ENCODE measurements around the gene GPD1L. TPM values are rescaled to one million over a fixed set of nuclear protein-coding genes. Genes with fewer than 3 reads are reported as not detected.
A peak's percentile ranks its signal among the peaks of the same experiment; 100 is the strongest.

The GPD1L gene
- total RNA-seq, 1 donor from 2014 or later: 54.3 TPM

GRCh38 chr3:32082721-32083120, 23.7 kb upstream of the GPD1L start:
- peaks cover 7 to 12% (median 10%) of the 10 kb centered on the region in 3 donors for H3K4me1 ChIP-seq (ENCODE audit: control insufficient read depth in 3 of 3, insufficient read depth in 3 of 3, low read length in 3 of 3)
- H3K9me3 ChIP-seq (ENCODE audit: control insufficient read depth in 3 of 3, low read length in 3 of 3): no peaks in the 10 kb centered on the region
- no peaks in the 10 kb centered on the region for H3K36me3 ChIP-seq (ENCODE audit: control insufficient read depth in 3 of 3, insufficient read depth in 3 of 3, low read length in 3 of 3)
- H3K27ac ChIP-seq (ENCODE audit: low read depth, low read length): no peak overlapping the region
- H3K27me3 ChIP-seq (ENCODE audit: control insufficient read depth in 3 of 3, insufficient read depth in 3 of 3, low read length in 3 of 3): no peaks in the 10 kb centered on the region
- no peak overlapping the region for H3K4me3 ChIP-seq (ENCODE audit: low read length in 3 of 3)
- H3K9ac ChIP-seq (ENCODE audit: low read depth in 1 of 3, low read length in 3 of 3): peak overlapping the region in 2 of 3 donors; percentile 42 to 44

- Histone ChIP-seq H3K4me1 (ENCODE audit: control insufficient read depth in 3 of 3, insufficient read depth in 3 of 3, low read length in 3 of 3) (peaks cover 7 to 12% (median 10%) of the 10 kb centered on the region in 3 donors), H3K9me3 (ENCODE audit: control insufficient read depth in 3 of 3, low read length in 3 of 3) (no peaks in the 10 kb centered on the region), H3K9ac (ENCODE audit: low read depth in 1 of 3, low read length in 3 of 3) (no peak overlapping the region), H3K4me3 (ENCODE audit: low read length in 3 of 3) (no peak overlapping the region), H3K27me3 (ENCODE audit: control insufficient read depth in 3 of 3, insufficient read depth in 3 of 3, low read length in 3 of 3) (no peaks in the 10 kb centered on the region), H3K36me3 (ENCODE audit: control insufficient read depth in 3 of 3, insufficient read depth in 3 of 3, low read length in 3 of 3) (no peaks in the 10 kb centered on the region), H3K27ac (ENCODE audit: low read depth, low read length) (no peak overlapping the region)
Measured at GRCh38 chr3:32083702-32084270, 22.6 kb upstream of the GPD1L start.

GRCh38 chr3:32084870-32085269, 21.6 kb upstream of the GPD1L start:
- H3K27me3 ChIP-seq (ENCODE audit: control insufficient read depth in 3 of 3, insufficient read depth in 3 of 3, low read length in 3 of 3): no peaks in the 10 kb centered on the region
- H3K9me3 ChIP-seq (ENCODE audit: control insufficient read depth in 3 of 3, low read length in 3 of 3): no peaks in the 10 kb centered on the region
- H3K36me3 ChIP-seq (ENCODE audit: control insufficient read depth in 3 of 3, insufficient read depth in 3 of 3, low read length in 3 of 3): no peaks in the 10 kb centered on the region
- no peak overlapping the region for H3K4me3 ChIP-seq (ENCODE audit: low read length in 3 of 3)
- peaks cover 7 to 12% (median 10%) of the 10 kb centered on the region in 3 donors for H3K4me1 ChIP-seq (ENCODE audit: control insufficient read depth in 3 of 3, insufficient read depth in 3 of 3, low read length in 3 of 3)
- no peak overlapping the region for H3K9ac ChIP-seq (ENCODE audit: low read depth in 1 of 3, low read length in 3 of 3)
- no peak overlapping the region for H3K27ac ChIP-seq (ENCODE audit: low read depth, low read length)

GRCh38 chr3:32086464-32086863, 20.0 kb upstream of the GPD1L start:
- Histone ChIP-seq H3K36me3 (ENCODE audit: control insufficient read depth in 3 of 3, insufficient read depth in 3 of 3, low read length in 3 of 3) (no peaks in the 10 kb centered on the region), H3K27me3 (ENCODE audit: control insufficient read depth in 3 of 3, insufficient read depth in 3 of 3, low read length in 3 of 3) (no peaks in the 10 kb centered on the region), H3K9ac (ENCODE audit: low read depth in 1 of 3, low read length in 3 of 3) (no peak overlapping the region), H3K4me3 (ENCODE audit: low read length in 3 of 3) (no peak overlapping the region), H3K4me1 (ENCODE audit: control insufficient read depth in 3 of 3, insufficient read depth in 3 of 3, low read length in 3 of 3) (peaks cover 7 to 12% (median 10%) of the 10 kb centered on the region in 3 donors), H3K27ac (ENCODE audit: low read depth, low read length) (no peak overlapping the region), H3K9me3 (ENCODE audit: control insufficient read depth in 3 of 3, low read length in 3 of 3) (no peaks in the 10 kb centered on the region)

- Histone ChIP-seq H3K9ac (ENCODE audit: low read depth in 1 of 3, low read length in 3 of 3) (no peak overlapping the region), H3K9me3 (ENCODE audit: control insufficient read depth in 3 of 3, low read length in 3 of 3) (no peaks in the 10 kb centered on the region), H3K36me3 (ENCODE audit: control insufficient read depth in 3 of 3, insufficient read depth in 3 of 3, low read length in 3 of 3) (no peaks in the 10 kb centered on the region), H3K27ac (ENCODE audit: low read depth, low read length) (no peak overlapping the region), H3K4me3 (ENCODE audit: low read length in 3 of 3) (no peak overlapping the region), H3K4me1 (ENCODE audit: control insufficient read depth in 3 of 3, insufficient read depth in 3 of 3, low read length in 3 of 3) (no peaks in the 10 kb centered on the region), H3K27me3 (ENCODE audit: control insufficient read depth in 3 of 3, insufficient read depth in 3 of 3, low read length in 3 of 3) (peaks cover 0 to 4% (median 0%) of the 10 kb centered on the region in 3 donors)
Measured at GRCh38 chr3:32089476-32089875, 16.9 kb upstream of the GPD1L start.

GRCh38 chr3:32093204-32093603, 13.2 kb upstream of the GPD1L start:
- Histone ChIP-seq H3K27me3 (ENCODE audit: control insufficient read depth in 3 of 3, insufficient read depth in 3 of 3, low read length in 3 of 3) (peaks cover 0 to 4% (median 0%) of the 10 kb centered on the region in 3 donors), H3K4me3 (ENCODE audit: low read length in 3 of 3) (no peak overlapping the region), H3K9ac (ENCODE audit: low read depth in 1 of 3, low read length in 3 of 3) (no peak overlapping the region), H3K36me3 (ENCODE audit: control insufficient read depth in 3 of 3, insufficient read depth in 3 of 3, low read length in 3 of 3) (no peaks in the 10 kb centered on the region), H3K27ac (ENCODE audit: low read depth, low read length) (no peak overlapping the region), H3K4me1 (ENCODE audit: control insufficient read depth in 3 of 3, insufficient read depth in 3 of 3, low read length in 3 of 3) (no peaks in the 10 kb centered on the region), H3K9me3 (ENCODE audit: control insufficient read depth in 3 of 3, low read length in 3 of 3) (no peaks in the 10 kb centered on the region)

GRCh38 chr3:32095431-32095830, 11.0 kb upstream of the GPD1L start:
- Histone ChIP-seq H3K4me3 (ENCODE audit: low read length in 3 of 3) (no peak overlapping the region), H3K36me3 (ENCODE audit: control insufficient read depth in 3 of 3, insufficient read depth in 3 of 3, low read length in 3 of 3) (no peaks in the 10 kb centered on the region), H3K9me3 (ENCODE audit: control insufficient read depth in 3 of 3, low read length in 3 of 3) (peaks cover 0 to under 1% (median 0%) of the 10 kb centered on the region in 3 donors), H3K9ac (ENCODE audit: low read depth in 1 of 3, low read length in 3 of 3) (no peak overlapping the region), H3K27ac (ENCODE audit: low read depth, low read length) (no peak overlapping the region), H3K4me1 (ENCODE audit: control insufficient read depth in 3 of 3, insufficient read depth in 3 of 3, low read length in 3 of 3) (no peaks in the 10 kb centered on the region), H3K27me3 (ENCODE audit: control insufficient read depth in 3 of 3, insufficient read depth in 3 of 3, low read length in 3 of 3) (peaks cover 0 to 4% (median 0%) of the 10 kb centered on the region in 3 donors)

- peaks cover 0 to 3% (median 0%) of the 10 kb centered on the region in 3 donors for H3K4me1 ChIP-seq (ENCODE audit: control insufficient read depth in 3 of 3, insufficient read depth in 3 of 3, low read length in 3 of 3)
- no peak overlapping the region for H3K27ac ChIP-seq (ENCODE audit: low read depth, low read length)
- H3K4me3 ChIP-seq (ENCODE audit: low read length in 3 of 3): no peak overlapping the region
- H3K9ac ChIP-seq (ENCODE audit: low read depth in 1 of 3, low read length in 3 of 3): no peak overlapping the region
- H3K27me3 ChIP-seq (ENCODE audit: control insufficient read depth in 3 of 3, insufficient read depth in 3 of 3, low read length in 3 of 3): peaks cover 0 to 2% (median 0%) of the 10 kb centered on the region in 3 donors
- H3K9me3 ChIP-seq (ENCODE audit: control insufficient read depth in 3 of 3, low read length in 3 of 3): peaks cover 2 to 7% (median 6%) of the 10 kb centered on the region in 3 donors
- no peaks in the 10 kb centered on the region for H3K36me3 ChIP-seq (ENCODE audit: control insufficient read depth in 3 of 3, insufficient read depth in 3 of 3, low read length in 3 of 3)
Measured at GRCh38 chr3:32097768-32098167, 8.7 kb upstream of the GPD1L start.

GRCh38 chr3:32098528-32098927, 7.9 kb upstream of the GPD1L start:
- H3K9ac ChIP-seq (ENCODE audit: low read depth in 1 of 3, low read length in 3 of 3): no peak overlapping the region
- H3K4me3 ChIP-seq (ENCODE audit: low read length in 3 of 3): no peak overlapping the region
- H3K27me3 ChIP-seq (ENCODE audit: control insufficient read depth in 3 of 3, insufficient read depth in 3 of 3, low read length in 3 of 3): no peaks in the 10 kb centered on the region
- H3K36me3 ChIP-seq (ENCODE audit: control insufficient read depth in 3 of 3, insufficient read depth in 3 of 3, low read length in 3 of 3): no peaks in the 10 kb centered on the region
- H3K9me3 ChIP-seq (ENCODE audit: control insufficient read depth in 3 of 3, low read length in 3 of 3): peaks cover 2 to 7% (median 6%) of the 10 kb centered on the region in 3 donors
- no peak overlapping the region for H3K27ac ChIP-seq (ENCODE audit: low read depth, low read length)
- H3K4me1 ChIP-seq (ENCODE audit: control insufficient read depth in 3 of 3, insufficient read depth in 3 of 3, low read length in 3 of 3): peaks cover 0 to 3% (median 0%) of the 10 kb centered on the region in 3 donors

- Histone ChIP-seq H3K36me3 (ENCODE audit: control insufficient read depth in 3 of 3, insufficient read depth in 3 of 3, low read length in 3 of 3) (no peaks in the 10 kb centered on the region), H3K9ac (ENCODE audit: low read depth in 1 of 3, low read length in 3 of 3) (no peak overlapping the region), H3K27me3 (ENCODE audit: control insufficient read depth in 3 of 3, insufficient read depth in 3 of 3, low read length in 3 of 3) (no peaks in the 10 kb centered on the region), H3K27ac (ENCODE audit: low read depth, low read length) (no peak overlapping the region), H3K4me3 (ENCODE audit: low read length in 3 of 3) (no peak overlapping the region), H3K4me1 (ENCODE audit: control insufficient read depth in 3 of 3, insufficient read depth in 3 of 3, low read length in 3 of 3) (peaks cover 0 to 3% (median 0%) of the 10 kb centered on the region in 3 donors), H3K9me3 (ENCODE audit: control insufficient read depth in 3 of 3, low read length in 3 of 3) (peaks cover 2 to 7% (median 6%) of the 10 kb centered on the region in 3 donors)
Measured at GRCh38 chr3:32100465-32100864, 6.0 kb upstream of the GPD1L start.
